Epithelial cell of esophagus (primary cell): Measurements from ENCODE around the gene C2CD4D.
A peak's percentile ranks its signal among the peaks of the same experiment; 100 is the strongest.

ENCODE experiments used
- DNase-seq: peaks from one replicate; pipeline ENCODE4 v3.0.0; 2010; ENCODE audit warnings: low read depth
- H3K4me3 ChIP-seq: 2 replicates; pipeline ENCODE4 v1.5.1; 2011; ENCODE audit warnings: mild to moderate bottlenecking, low read length, control low read depth
- CTCF ChIP-seq: IDR thresholded peaks from 2 replicates; pipeline ENCODE4 v1.5.1; 2011; ENCODE audit warnings: low read depth, mild to moderate bottlenecking, low read length, control low read depth, inconsistent platforms; ENCODE audit not compliant: insufficient read depth; ENCODE audit errors: missing control alignments

The C2CD4D gene

GRCh38 chr1:151849126-151849525 lies 9.5 kb upstream of the C2CD4D start:
- no peak overlapping the region for H3K4me3 ChIP-seq
- no peak for TF ChIP-seq CTCF
- no peak for DNase-seq

- H3K4me3 ChIP-seq = no peak overlapping the region
- TF ChIP-seq CTCF = no peak
- DNase-seq = no peak
Measured at GRCh38 chr1:151847867-151848596, 8.4 kb upstream of the C2CD4D start.

GRCh38 chr1:151846686-151847237 lies 7.1 kb upstream of the C2CD4D start:
- DNase-seq = no peak
- no peak overlapping the region for H3K4me3 ChIP-seq
- no peak for TF ChIP-seq CTCF

GRCh38 chr1:151846062-151846568 lies 6.5 kb upstream of the C2CD4D start:
- no peak overlapping the region for H3K4me3 ChIP-seq
- peak; percentile 25 for TF ChIP-seq CTCF
- DNase-seq = peak; percentile 80

GRCh38 chr1:151843398-151843797 lies 3.8 kb upstream of the C2CD4D start:
- no peak for DNase-seq
- no peak overlapping the region for H3K4me3 ChIP-seq
- no peak for TF ChIP-seq CTCF

- peak; percentile 43 for DNase-seq
- no peak overlapping the region for H3K4me3 ChIP-seq
- no peak for TF ChIP-seq CTCF
Measured at GRCh38 chr1:151841141-151841540, 1.5 kb upstream of the C2CD4D start.
